Activated T-cell treated with anti-CD3 and anti-CD28 coated beads for 24 hours (primary cell): Measurements from ENCODE around the gene PNO1.
"Not testable (repeated sequence)": the region's sequence is repeated elsewhere in the genome, so short reads cannot be mapped to it uniquely, and the experiment has no call there.

Experiments
- DNase-seq: peaks from one replicate; pipeline ENCODE4 v3.0.0-alpha.2; 2020; ENCODE audit warnings: low read depth

PNO1 gene

GRCh38 chr2:68157402-68158133 lies at the start of gene PNO1:
PNO1 (plus strand) TSS chr2:68157888; CDS start chr2:68157935, 47 bp downstream.
- peak; percentile 96 for DNase-seq

GRCh38 chr2:68108120-68108519 lies 49.6 kb upstream of the PNO1 start:
- no peak for DNase-seq

DNA sequence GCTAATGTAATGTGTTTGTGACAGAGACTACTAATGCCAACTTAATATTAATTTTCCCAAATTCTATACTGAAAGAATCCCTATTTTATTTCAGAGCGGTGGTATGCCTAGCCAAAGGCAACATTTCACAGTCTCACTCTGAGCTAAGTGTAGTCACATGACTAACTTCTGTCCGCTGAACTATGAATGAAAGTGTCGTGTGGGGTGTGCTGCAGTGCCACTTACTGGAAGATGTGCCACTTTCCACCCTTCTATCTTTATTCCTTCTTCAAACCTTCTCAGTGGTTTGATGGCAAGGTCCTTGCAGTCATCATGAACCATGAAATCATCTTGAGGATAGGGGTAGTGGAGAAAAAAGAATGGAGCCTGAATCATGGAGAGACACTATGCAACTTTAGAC lies 47.6 kb upstream of the PNO1 start:
- no peak for DNase-seq

DNA sequence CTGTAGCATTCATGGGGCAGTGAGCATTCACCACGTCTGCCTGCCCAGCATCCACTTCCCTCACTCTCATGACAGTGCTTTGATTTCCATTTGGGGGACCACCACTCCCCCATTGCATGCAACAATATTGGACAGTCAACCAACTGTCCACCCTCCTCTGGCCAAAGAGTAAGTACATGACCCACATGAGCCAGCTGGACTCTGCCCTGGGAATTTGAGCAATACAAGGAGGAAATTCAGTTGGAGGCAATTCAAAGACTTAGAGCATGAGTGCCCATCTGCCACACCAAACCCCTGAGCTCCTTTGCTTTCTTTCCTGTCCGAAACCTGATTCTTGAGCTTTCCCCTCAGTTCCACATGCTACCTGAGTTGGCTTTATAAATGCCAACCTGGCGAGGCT lies 41.7 kb upstream of the PNO1 start:
- DNase-seq: no peak

DNA sequence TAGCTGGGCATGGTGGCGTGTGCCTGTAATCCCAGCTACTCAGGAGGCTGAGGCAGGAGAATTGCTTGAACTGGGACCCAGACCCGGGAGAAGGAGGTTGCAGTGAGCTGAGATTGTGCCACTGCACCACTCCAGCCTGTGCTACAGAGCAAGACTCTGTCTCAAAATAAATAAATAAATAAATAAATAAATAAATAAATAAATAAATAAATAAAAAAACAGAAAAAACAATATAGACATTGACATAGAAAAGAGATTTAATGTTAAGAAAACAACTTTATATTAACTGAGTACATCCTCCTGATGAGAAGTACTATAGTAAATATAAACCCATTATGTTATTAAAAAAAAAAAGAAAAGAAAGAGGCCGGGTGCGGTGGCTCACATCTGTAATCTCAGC lies 39.8 kb upstream of the PNO1 start:
- DNase-seq: not testable (repeated sequence)

DNA sequence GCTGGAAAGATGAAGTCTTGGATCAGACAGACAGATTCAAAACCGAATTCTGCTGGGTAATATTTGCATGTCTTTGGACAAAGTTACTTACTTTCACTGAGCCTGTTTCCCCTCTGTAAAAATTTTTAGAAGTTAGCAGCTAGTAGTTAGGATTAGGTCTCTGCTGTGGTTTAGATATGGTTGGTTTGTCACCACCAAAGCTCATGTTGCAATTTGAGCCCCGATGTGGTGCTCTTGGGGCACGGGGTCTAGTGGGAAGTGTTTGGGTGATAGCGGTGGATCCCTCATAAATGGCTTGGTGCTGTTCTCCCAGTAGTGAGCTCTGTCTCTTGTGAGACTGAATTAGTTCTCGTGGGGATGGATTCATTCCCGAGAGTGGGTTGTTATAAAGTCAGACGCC lies 38.9 kb upstream of the PNO1 start:
- no peak for DNase-seq

- DNase-seq: no peak
These were observed 38.2 kb upstream of the PNO1 start for GRCh38 chr2:68119504-68119903.

DNA sequence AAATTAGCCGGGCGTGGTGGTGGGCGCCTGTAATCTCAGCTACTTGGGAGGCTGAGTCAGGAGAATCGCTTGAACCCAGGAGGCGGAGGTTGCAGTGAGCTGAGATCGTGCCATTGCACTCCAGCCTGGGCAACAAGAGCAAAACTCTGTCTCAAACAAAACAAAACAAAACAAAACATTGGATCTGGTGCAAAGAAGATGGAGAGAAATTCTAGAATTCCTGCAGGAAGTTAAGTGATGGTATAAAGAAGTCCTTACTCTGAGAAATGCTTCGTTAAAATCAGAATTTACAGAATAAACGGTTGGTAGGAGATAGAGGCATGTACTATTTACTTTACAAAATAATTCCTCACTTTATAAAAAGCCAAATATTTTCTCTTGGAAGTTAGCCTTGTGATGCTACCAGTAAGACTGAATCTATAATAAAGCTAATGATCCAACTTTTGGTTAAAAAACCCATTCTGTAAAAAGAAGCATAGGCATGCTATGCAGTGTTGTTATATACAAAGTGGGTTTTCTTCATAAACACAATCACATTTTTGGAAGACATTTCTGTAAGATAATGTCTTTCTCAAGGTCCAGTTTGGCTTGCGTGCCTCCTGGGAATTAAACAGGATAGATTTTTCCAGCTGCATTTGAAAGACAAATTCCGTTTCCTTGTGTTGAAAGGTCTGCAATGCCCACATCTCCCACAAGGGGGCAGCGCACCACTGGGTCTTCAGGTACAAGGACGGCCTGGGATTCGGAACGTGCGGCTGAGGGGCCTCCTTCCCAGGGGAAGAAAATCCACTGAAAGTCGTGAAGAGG lies 35.6 kb upstream of the PNO1 start:
- peak; percentile 68 for DNase-seq

DNA sequence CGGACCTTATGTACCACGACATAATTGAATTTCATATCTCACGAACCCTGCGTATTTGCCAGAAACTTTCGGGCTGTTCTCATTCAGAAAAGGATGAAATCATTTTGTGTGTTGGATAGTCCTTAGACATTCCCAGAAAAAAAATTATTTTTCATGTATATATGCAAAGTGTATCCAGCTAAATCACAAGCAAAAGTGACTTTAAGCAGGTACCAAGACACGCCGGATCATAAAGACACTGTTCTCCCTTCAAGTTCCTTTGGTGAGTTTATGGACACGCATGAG lies 35.1 kb upstream of the PNO1 start:
- DNase-seq: no peak

GRCh38 chr2:68124321-68124720 lies 33.4 kb upstream of the PNO1 start:
- DNase-seq: no peak

GRCh38 chr2:68125821-68126220 lies 31.9 kb upstream of the PNO1 start:
- no peak for DNase-seq

DNA sequence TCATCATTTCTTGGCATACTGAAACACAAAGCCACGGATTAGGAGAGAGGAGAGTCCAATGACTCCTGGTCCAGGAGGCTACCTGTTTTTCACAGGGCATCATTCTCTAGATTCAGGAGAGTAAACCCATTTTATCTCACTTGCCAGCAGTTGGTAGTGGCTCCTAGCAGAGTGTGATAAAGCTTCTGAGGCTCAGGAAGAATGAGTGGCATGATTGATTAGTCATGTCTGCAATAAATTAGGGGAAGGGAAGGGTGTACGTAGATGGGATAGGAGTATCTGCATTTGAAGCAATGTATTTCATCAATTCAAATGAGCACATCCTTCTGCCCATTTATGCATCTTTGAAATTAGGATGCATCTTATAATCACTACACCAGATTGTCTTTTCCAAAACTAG lies 31.1 kb upstream of the PNO1 start:
- no peak for DNase-seq

- DNase-seq: no peak
These were observed 30.1 kb upstream of the PNO1 start for GRCh38 chr2:68127358-68128242.

GRCh38 chr2:68134120-68134519 lies 23.6 kb upstream of the PNO1 start:
- DNase-seq: no peak

DNA sequence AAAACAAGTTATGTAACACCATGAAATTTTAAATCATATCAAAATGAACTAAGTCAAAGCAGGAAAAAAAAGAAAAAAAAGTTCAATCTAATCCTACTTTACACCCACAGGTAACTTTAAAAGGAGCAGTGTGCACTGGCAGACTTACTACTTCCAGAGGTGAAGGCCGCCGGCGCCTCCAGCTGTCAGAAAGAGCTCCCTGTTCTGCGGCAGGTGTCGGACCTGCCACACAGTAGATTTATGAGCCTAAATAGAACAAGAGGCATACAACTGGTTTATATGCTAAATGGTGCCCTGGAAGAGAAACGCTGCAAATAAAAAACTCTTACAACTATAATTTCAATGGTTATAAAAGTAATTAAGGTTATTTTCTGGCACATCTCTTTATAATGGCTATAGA lies 23.1 kb upstream of the PNO1 start:
- DNase-seq: no peak

DNA sequence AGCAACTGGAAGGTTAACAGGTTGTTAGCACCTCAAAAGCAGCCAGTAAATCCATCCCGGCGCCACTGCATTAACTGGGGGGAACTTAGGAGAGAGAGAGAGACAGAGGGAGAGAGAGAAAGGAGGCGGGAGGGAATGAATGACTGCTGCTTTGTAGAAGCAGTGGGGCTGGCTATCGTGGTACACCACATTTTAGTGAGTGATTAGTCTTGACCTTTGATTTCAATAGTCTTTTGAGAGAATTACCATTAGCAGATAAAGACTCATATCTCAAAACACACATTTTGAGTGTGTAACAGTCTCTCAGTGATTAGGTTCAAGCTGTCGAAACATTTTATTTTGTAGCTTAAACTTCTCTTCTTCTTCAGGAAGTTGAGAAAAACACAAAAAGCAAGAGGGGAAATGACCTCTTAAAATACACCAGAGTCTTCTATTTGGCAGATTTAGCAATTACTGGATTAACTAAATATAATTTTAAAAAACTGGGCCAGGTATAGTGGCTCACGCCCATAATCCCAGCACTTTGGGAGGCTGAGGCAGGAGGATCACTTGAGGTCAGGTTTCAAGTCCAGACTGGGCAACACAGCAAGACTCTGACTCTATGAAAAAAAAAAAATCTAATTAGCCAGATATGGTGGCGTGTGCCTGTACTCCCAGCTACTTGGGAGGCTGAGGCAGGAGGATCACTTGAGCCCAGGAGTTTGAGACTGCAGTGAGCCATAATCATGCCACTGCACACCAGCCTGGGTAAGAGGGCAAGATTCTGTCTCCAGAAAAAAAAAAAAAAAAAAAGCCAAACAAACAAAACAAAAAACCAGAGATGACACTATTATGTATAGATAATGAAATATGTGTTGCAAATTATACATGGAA lies 22.0 kb upstream of the PNO1 start:
- DNase-seq: no peak

GRCh38 chr2:68141875-68142274 lies 15.8 kb upstream of the PNO1 start:
- no peak for DNase-seq

DNA sequence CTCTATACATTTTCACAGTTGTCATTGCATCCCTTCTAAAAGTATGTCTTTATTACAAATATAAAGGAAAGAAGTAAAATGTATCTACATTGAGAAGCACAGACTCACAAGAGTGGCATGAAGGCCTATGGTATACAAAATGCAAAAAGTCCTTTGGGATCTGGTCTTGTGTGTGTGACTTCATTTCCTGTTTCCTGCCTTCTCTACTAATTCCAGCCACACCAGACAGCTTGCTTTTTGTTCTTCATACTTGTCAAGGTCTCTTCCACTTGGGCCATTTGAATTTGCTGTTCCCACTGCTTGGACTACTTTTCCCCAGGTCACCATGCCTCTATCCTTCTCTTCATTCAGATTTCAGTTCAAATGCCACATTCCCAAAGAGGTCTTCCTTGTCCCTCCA lies 6.7 kb upstream of the PNO1 start:
- no peak for DNase-seq

DNA sequence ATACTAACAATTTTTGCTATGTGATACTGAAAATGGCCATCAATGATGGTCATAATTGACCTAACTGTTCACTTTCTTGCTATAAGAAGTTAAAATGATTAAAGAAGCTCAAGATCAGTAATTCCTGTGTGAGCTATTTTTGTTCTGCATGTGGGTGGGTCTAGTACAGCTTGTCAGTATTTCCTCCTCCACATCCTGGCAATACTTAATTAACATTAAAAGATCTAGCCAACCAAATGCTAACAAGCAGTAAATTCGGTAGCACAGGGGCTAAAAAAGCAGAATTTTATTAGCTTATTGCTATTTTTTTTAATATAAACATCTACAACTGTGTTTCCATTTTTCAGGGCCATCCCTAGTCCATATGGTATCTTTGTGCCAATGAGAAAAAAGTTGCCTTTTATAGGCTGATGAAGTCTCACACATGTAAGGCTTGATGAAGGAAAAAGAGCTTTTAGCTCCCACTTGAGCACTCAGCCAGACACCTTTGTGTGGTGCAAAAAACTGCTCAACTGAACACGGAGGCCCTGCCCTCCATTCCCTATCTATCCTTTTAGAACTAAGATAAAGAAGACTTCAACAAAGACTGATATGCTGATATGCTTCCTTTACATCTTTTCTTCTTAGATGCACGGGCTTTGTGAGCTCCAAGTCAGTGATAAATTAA lies 4.9 kb upstream of the PNO1 start:
- no peak for DNase-seq

DNA sequence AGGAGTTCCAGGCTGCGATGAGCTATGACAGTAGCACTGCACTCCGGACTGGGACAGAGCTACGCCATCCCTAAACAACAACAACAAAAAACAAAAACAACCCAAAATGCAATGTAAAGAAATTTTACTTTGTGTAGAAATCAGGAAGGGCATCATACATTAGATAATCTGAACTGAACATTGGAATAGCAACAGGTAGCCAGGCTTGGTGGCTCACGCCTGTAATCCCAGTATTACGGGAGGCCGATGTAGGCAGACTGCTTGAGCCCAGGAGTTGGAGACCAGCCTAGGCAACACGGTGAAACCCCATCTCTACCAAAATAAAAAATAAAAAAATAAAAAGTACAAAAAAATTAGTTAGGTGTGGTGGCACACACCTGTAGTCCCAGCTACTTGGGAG lies 2.1 kb upstream of the PNO1 start:
- no peak for DNase-seq

DNA sequence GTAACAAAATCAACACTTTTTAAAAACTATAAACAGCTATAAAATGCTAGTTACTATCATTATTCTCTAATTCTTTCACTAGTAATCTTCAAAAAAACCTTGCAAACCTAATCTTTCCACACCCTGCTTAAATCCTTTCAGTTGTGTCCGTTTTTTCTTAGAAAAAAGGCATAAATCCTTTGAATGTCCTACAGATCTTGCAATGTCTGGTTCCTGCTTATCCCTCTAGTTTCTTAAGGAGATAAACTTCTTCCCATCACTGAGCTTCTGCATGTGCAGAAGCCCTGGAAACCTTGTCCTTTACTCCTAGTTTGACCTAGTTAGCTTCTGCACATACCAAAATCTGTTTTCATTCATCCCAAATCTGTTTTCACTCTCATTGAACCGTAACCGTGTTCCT lies 1.3 kb upstream of the PNO1 start:
- no peak for DNase-seq
